RCC 7860 (cell line): ENCODE data around the gene KRT37.
"Not testable (repeated sequence)": the region's sequence is repeated elsewhere in the genome, so short reads cannot be mapped to it uniquely, and the experiment has no call there.

Experiments
- DNase-seq: peaks from one replicate; pipeline ENCODE4 v3.0.0-alpha.2; 2015; ENCODE audit warnings: low spot score
- FAIRE-seq: peaks from 2 replicates; lab custom pipeline; 2012; peaks lifted over from hg19 to GRCh38; lab: Jason Lieb, UNC

KRT37 gene

DNA sequence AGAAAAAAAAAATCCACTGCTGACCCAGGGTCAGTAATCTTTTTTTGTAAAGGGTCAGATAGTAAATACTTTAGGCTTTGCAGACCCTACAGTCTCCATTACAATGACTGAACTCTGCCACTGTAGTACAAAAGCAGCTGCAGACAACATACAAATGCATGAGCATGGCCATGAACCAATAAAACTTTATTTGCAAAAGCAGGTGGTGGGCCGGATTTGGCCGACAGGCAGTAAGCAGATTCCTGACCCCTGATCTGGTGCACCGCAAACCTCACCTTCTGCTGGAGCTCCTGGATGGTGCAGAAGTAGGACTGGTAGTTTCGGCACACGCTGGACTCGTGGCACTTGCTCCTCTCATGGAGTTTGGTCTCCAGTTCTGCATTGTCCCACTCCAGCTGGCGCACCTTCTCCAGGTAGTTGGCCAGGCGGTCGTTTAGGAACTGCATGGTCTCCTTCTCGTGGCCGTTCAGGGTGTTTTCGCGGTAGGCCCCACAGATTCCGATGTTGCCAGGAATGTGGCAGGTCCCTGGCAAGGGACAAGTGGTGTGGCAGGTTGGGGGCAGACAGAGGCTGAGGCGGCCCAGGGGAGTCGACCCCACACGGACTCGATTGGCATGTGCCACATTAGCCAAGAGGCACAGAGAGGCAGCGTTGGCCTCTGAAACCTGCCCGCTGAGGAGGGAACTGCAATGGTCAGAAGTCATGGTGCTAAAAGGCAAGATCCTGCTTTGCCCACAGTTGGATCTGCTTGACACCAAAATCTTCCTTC, 13.1 kb downstream of the KRT37 start:
- FAIRE-seq (no peak), DNase-seq (no peak)

GRCh38 chr17:41407226-41407625, 17.2 kb downstream of the KRT37 start:
- DNase-seq = no peak
- FAIRE-seq = no peak

- DNase-seq = no peak
- FAIRE-seq = no peak
Measured at GRCh38 chr17:41406205-41406604, 18.2 kb downstream of the KRT37 start.

- FAIRE-seq (peak; percentile 97), DNase-seq (peak; percentile 98)
Measured at GRCh38 chr17:41404024-41404671, 20.2 kb downstream of the KRT37 start.

- no peak for FAIRE-seq
- DNase-seq = no peak
Measured at GRCh38 chr17:41403404-41404023, 20.9 kb downstream of the KRT37 start.

- FAIRE-seq (no peak), DNase-seq (no peak)
Measured at GRCh38 chr17:41402161-41402560, 22.2 kb downstream of the KRT37 start.

- FAIRE-seq (no peak), DNase-seq (no peak)
Measured at GRCh38 chr17:41396996-41397660, 27.3 kb downstream of the KRT37 start, which contains the start of gene KRT31. TSS of gene KRT31 (minus strand) at chr17:41397608. CDS start at chr17:41397539, 69 bp downstream.

DNA sequence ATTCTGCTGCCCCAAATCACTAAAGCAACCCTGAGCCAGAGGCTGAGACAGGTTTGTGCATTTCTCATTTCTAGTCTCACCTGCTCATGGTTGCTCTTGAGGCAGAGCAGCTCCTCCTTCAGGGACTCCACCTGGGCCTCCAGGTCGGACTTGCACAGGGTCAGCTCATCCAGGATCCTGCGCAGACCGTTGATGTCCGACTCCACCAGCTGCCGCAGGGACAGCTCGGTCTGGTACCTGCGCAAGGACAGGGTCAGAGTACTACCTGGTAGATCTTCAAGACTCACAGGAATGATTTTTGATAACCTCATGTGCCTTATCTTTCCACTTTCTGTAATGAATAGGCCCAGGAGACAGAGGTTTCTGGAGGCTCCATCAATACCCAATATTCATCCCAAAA, 28.0 kb downstream of the KRT37 start:
- no peak for FAIRE-seq
- DNase-seq = no peak

GRCh38 chr17:41395611-41396010, 28.8 kb downstream of the KRT37 start:
- FAIRE-seq = no peak

DNA sequence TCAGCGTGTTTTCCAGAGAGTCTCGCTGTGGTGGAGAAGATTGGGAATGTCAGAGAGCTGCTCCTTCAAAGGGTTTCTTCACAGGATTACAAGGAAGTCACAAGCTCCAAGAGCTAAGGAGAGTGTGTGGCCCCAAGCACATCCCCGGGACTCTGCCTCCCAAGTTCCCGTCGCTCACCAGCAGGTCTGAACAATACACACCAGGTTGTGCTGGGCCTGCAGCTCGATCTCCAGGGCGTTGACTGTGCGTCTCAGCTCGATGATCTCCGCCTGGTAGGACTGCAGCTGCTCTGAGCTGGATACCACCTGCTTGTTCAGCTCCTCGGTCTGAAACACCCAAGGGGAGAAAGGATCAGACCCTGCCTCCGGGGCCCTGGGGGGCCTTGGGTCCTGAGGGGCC, 29.3 kb downstream of the KRT37 start:
- not testable (repeated sequence) for DNase-seq, FAIRE-seq

More at GRCh38 chr17:41395611-41396010, 28.8 kb downstream of the KRT37 start:
- DNase-seq = no peak

GRCh38 chr17:41394254-41394996, 30.0 kb downstream of the KRT37 start:
- FAIRE-seq (peak; percentile 36), DNase-seq (peak; percentile 37)

GRCh38 chr17:41393826-41394225, 30.6 kb downstream of the KRT37 start:
- FAIRE-seq = no peak

DNA sequence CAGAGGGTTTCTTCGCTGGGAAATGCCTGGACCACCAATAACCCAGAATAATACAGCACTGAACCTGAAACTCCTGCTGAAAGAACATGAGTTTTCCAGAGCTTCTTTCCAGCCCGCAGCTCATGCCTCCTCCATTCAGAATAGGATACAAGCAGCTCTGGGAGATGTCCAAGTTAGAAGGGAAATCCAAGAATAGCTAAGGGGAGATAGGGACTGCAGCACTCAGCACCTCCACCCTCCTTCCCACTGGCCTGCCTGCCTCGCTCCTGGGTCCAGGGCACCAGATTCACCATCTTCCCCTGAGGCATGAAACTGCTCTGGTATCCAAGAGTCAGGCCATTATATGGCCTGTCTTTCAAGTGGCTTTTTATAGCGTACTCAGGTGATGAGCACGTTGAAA, 31.1 kb downstream of the KRT37 start:
- FAIRE-seq (no peak), DNase-seq (no peak)

More at GRCh38 chr17:41393826-41394225, 30.6 kb downstream of the KRT37 start:
- DNase-seq = no peak

DNA sequence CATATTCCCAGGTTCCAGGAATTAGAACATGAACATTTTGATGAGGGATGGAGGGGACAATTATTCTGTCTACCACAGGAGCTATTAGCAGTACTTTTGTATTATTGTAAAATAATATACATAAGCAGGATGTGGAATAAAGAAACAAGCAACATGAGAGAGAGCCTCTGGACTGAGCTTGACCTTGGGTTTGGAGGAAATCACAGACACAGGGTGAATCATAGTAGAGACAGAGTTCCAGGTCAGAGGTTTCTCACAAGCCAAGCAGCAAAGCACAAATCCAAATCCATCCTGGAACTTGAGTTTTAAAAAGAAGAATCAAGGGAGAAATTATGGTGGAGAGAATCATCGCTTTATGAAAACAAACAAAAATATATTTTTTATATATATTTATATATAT, 32.1 kb downstream of the KRT37 start:
- DNase-seq (peak; percentile 40), FAIRE-seq (peak; percentile 86)

- no peak for DNase-seq
- FAIRE-seq = no peak
Measured at GRCh38 chr17:41391535-41391934, 32.9 kb downstream of the KRT37 start.

DNA sequence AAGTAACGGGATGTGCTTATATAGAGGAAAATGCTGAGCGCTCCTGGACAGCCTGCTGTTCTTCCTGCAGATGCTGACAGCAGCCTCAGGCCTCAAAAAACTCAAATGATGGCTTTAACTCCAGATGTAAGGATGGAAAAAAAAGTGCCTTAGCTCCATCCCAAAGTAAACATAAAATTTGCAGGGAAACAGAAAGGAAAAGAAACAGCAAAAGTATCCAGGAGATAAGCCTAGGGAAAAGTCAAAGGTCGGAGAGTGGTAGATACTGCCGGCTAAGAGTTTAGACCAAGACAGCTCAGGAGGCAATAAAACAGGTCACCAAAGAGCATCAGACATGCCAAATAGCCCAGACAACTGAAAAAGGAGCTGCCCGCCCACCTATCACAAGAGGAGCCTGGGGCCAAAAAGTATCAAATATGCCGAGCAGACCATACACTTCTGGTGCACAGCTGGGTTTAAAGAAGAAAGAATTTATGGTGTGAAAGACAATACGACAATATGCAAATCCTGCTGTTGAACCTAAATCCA, 33.9 kb downstream of the KRT37 start:
- no peak for DNase-seq
- no peak for FAIRE-seq

DNA sequence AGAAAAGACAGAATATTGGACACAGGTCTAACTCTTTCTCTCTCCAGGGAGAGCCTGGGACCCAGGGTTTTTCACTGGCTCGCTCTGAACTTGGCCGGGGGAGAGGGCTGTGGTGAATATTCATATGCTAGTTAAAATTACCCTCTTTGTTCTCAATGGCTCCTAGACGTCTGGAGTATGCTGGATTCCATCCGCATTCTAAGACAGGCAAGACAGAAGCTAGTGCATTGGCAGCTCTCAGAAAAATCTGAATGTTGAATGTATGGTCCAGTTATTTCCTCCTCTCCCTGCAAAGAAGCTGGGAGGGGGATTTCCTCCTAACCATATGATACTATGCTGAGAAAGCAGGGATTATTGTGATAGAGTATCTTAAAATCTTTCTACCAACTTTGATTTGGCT, 36.7 kb downstream of the KRT37 start:
- DNase-seq = no peak
- FAIRE-seq = no peak

- DNase-seq = no peak
- FAIRE-seq = no peak
Measured at GRCh38 chr17:41386227-41386626, 38.2 kb downstream of the KRT37 start.

DNA sequence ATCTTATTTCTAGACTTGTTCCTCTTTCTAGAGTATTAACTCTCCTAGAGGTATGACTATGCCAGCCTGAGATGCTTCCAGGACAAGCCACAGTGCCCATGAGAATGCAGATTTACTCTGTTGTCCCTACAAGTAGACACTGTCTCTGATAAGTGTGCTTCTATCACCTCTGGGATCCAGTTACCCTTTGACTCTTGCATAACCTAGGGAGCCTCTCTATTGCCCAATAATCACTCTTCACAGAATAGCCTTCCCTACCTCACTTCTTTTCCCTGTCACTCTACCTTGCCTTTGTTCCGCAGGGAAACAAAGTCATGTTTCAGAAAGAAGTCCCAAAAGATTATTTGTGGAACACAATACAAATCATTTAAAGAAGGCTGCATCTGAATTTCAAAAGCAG, 40.7 kb downstream of the KRT37 start:
- FAIRE-seq (no peak), DNase-seq (no peak)

GRCh38 chr17:41382394-41382793, 42.0 kb downstream of the KRT37 start:
- no peak for FAIRE-seq

More at GRCh38 chr17:41382394-41382793, 42.0 kb downstream of the KRT37 start:
- DNase-seq = no peak
